GM20431 (cell line): ENCODE measurements around the gene POLR2M.

Experiments
- in situ Hi-C: fragments of 300-500 bp; cut with MseI, MboI; formaldehyde crosslinking; loops from one replicate; pipeline ENCODE4 v1.15.0; 2020; ENCODE audit warnings: low sequenced_read_pairs; ENCODE audit not compliant: unreplicated experiment

POLR2M gene

GRCh38 chr15:57690341-57690966, 16.1 kb upstream of the POLR2M start:
- in situ Hi-C loops, result no loop called here

GRCh38 chr15:57691082-57691481, 15.4 kb upstream of the POLR2M start:
- in situ Hi-C loops, result no loop called here

GRCh38 chr15:57692709-57693108, 13.8 kb upstream of the POLR2M start:
- in situ Hi-C loops, result no loop called here

- in situ Hi-C loops, result no loop called here
Measured at GRCh38 chr15:57694279-57694678, 12.2 kb upstream of the POLR2M start.

GRCh38 chr15:57696146-57696545, 10.4 kb upstream of the POLR2M start:
- in situ Hi-C loops, result no loop called here

- in situ Hi-C loops, result no loop called here
Measured at GRCh38 chr15:57697588-57697987, 8.9 kb upstream of the POLR2M start.

GRCh38 chr15:57698243-57698642, 8.3 kb upstream of the POLR2M start:
- in situ Hi-C loops, result no loop called here

- in situ Hi-C loops, result no loop called here
Measured at GRCh38 chr15:57698991-57699390, 7.5 kb upstream of the POLR2M start.

- in situ Hi-C loops, result no loop called here
Measured at GRCh38 chr15:57703387-57703786, 3.1 kb upstream of the POLR2M start.

GRCh38 chr15:57704441-57704840, 2.1 kb upstream of the POLR2M start:
- in situ Hi-C loops, result no loop called here

- in situ Hi-C loops, result no loop called here
Measured at GRCh38 chr15:57705746-57706404, 639 bp upstream of the POLR2M start.

- in situ Hi-C loops, result no loop called here
Measured at GRCh38 chr15:57708047-57708446, 1.5 kb downstream of the POLR2M start.

GRCh38 chr15:57718309-57718708, 11.8 kb downstream of the POLR2M start:
- in situ Hi-C loops, result no loop called here

GRCh38 chr15:57720867-57721266, 14.4 kb downstream of the POLR2M start:
- in situ Hi-C loops, result no loop called here

GRCh38 chr15:57726411-57726810, 19.9 kb downstream of the POLR2M start:
- in situ Hi-C loops, result no loop called here

- in situ Hi-C loops, result no loop called here
Measured at GRCh38 chr15:57727031-57727430, 20.5 kb downstream of the POLR2M start.

- in situ Hi-C loops, result no loop called here
Measured at GRCh38 chr15:57728436-57728835, 21.9 kb downstream of the POLR2M start.

GRCh38 chr15:57730876-57731275, 24.4 kb downstream of the POLR2M start:
- in situ Hi-C loops, result no loop called here

- in situ Hi-C loops, result no loop called here
Measured at GRCh38 chr15:57731530-57732103, 25.1 kb downstream of the POLR2M start.

GRCh38 chr15:57732526-57733331, 26.2 kb downstream of the POLR2M start:
- in situ Hi-C loops, result no loop called here

- in situ Hi-C loops, result no loop called here
Measured at GRCh38 chr15:57734860-57735259, 28.3 kb downstream of the POLR2M start.
